Measurements from ENCODE around the gene KRT36.

GRCh38 chr17:41531993-41532392, 42.3 kb upstream of the KRT36 start:
- TF ChIP-seq CTCF (conservative IDR thresholded peaks at IDR 0.05; ENCODE audit: low read length) (no peak), EZH2phosphoT487 (IDR thresholded peaks at IDR 0.05; ENCODE audit: borderline replicate concordance) (no peak)

Data from Loucy (cell line).